GM19023 (cell line): ENCODE measurements around the gene ZWILCH.
"Not testable (repeated sequence)": the region's sequence is repeated elsewhere in the genome, so short reads cannot be mapped to it uniquely, and the experiment has no call there.

Experiments
- ATAC-seq: cut with Tn5 transposase; IDR thresholded peaks from one replicate; pipeline ENCODE4 v1.9.1; 2021; ENCODE audit warnings: mild to moderate bottlenecking, moderate library complexity; ENCODE audit not compliant: unreplicated experiment

ZWILCH gene

GRCh38 chr15:66578286-66578875, 73.3 kb downstream of the ZWILCH start:
- ATAC-seq: no peak

- no peak for ATAC-seq
Measured at GRCh38 chr15:66580643-66581042, 75.5 kb downstream of the ZWILCH start.

GRCh38 chr15:66581972-66582537, 76.9 kb downstream of the ZWILCH start:
- ATAC-seq: no peak

- ATAC-seq: no peak
Measured at GRCh38 chr15:66586155-66586976, 81.2 kb downstream of the ZWILCH start.

- no peak for ATAC-seq
Measured at GRCh38 chr15:66587020-66587419, 81.9 kb downstream of the ZWILCH start.

GRCh38 chr15:66587749-66588148, 82.6 kb downstream of the ZWILCH start:
- ATAC-seq: no peak

- no peak for ATAC-seq
Measured at GRCh38 chr15:66588537-66588936, 83.4 kb downstream of the ZWILCH start.

GRCh38 chr15:66588971-66589370, 83.8 kb downstream of the ZWILCH start:
- no peak for ATAC-seq

GRCh38 chr15:66589429-66589828, 84.3 kb downstream of the ZWILCH start:
- not testable (repeated sequence) for ATAC-seq

- ATAC-seq: no peak
Measured at GRCh38 chr15:66590435-66590834, 85.3 kb downstream of the ZWILCH start.

GRCh38 chr15:66591322-66591862, 86.3 kb downstream of the ZWILCH start:
- no peak for ATAC-seq

- ATAC-seq: no peak
Measured at GRCh38 chr15:66592505-66593218, 87.5 kb downstream of the ZWILCH start.

GRCh38 chr15:66593219-66593780, 88.2 kb downstream of the ZWILCH start:
- ATAC-seq: no peak

GRCh38 chr15:66594344-66594743, 89.2 kb downstream of the ZWILCH start:
- ATAC-seq: no peak

GRCh38 chr15:66594836-66595235, 89.7 kb downstream of the ZWILCH start:
- ATAC-seq: no peak

GRCh38 chr15:66595332-66595731, 90.2 kb downstream of the ZWILCH start:
- ATAC-seq: no peak

- ATAC-seq: no peak
Measured at GRCh38 chr15:66595931-66596545, 90.9 kb downstream of the ZWILCH start.

- no peak for ATAC-seq
Measured at GRCh38 chr15:66598095-66598815, 93.1 kb downstream of the ZWILCH start.
